Measurements from ENCODE around the gene ATP8A2.

DNA sequence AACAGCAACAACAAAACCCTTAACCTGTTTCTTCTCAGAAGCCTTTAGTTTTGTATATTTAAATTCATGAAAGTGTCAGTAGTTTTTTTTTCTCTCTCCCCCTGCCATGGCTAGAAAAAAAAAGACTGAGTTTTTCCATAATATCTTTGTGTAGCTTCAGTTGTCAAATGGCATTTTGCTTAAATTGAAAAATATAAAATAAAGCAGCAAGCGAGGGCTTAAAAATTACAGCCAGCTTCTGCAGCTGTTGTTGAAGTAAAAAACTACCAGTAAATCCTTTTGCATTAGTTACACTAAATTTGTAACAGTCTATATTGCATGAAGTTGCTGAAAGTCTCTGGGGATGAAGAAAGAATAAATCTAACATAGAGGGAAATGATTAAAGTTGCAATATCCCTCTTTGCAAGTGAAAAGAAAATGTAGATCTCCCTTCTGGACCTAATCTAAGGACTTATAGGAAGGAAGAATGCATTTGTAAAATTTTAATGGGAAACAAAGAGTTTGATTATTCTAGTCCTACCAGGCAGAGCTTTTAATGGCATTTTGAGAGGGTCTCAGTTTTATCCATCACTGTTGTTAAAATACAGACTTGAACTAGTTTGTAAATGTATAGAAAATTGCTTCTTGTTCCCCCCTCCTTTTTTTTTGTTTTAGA lies 215.7 kb downstream of the ATP8A2 start:
- TF ChIP-seq, protein P1, sequence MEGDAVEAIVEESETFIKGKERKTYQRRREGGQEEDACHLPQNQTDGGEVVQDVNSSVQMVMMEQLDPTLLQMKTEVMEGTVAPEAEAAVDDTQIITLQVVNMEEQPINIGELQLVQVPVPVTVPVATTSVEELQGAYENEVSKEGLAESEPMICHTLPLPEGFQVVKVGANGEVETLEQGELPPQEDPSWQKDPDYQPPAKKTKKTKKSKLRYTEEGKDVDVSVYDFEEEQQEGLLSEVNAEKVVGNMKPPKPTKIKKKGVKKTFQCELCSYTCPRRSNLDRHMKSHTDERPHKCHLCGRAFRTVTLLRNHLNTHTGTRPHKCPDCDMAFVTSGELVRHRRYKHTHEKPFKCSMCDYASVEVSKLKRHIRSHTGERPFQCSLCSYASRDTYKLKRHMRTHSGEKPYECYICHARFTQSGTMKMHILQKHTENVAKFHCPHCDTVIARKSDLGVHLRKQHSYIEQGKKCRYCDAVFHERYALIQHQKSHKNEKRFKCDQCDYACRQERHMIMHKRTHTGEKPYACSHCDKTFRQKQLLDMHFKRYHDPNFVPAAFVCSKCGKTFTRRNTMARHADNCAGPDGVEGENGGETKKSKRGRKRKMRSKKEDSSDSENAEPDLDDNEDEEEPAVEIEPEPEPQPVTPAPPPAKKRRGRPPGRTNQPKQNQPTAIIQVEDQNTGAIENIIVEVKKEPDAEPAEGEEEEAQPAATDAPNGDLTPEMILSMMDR (IDR thresholded peaks at IDR 0.05), result no peak
- no peak for TF ChIP-seq POLR2AphosphoS5 (IDR thresholded peaks at IDR 0.05)
- no peak for TF ChIP-seq POLR2A (IDR thresholded peaks at IDR 0.05)

All from transverse colon (tissue), 4 donors.